ENCODE results near the gene FADS1.
A peak's percentile ranks its signal among the peaks of the same experiment; 100 is the strongest.

The FADS1 gene

GRCh38 chr11:61802605-61803004, 14.2 kb downstream of the FADS1 start:
- Histone ChIP-seq H3K9me3 (no peaks in the 10 kb centered on the region), H3K4me3 (ENCODE audit: low read depth in 1 of 2, low read length in 1 of 2) (no peak overlapping the region), H3K4me1 (ENCODE audit: control insufficient read depth in 1 of 2, insufficient read depth in 1 of 2, low read depth in 1 of 2, low read length in 1 of 2) (no peaks in the 10 kb centered on the region), H3K27ac (no peak overlapping the region), H3K27me3 (no peaks in the 10 kb centered on the region), H3K36me3 (peaks cover 4% of the 10 kb centered on the region)
- TF ChIP-seq CTCF (IDR thresholded peaks at IDR 0.05) = no peak

GRCh38 chr11:61800331-61801281, 16.2 kb downstream of the FADS1 start:
- Histone ChIP-seq H3K36me3 (peaks cover 4% of the 10 kb centered on the region), H3K9me3 (no peaks in the 10 kb centered on the region), H3K27ac (no peak overlapping the region)

GRCh38 chr11:61799665-61800284, 17.0 kb downstream of the FADS1 start:
- no peaks in the 10 kb centered on the region for H3K9me3 ChIP-seq
- H3K4me3 ChIP-seq (ENCODE audit: low read depth in 1 of 2, low read length in 1 of 2) = no peak overlapping the region
- TF ChIP-seq CTCF (IDR thresholded peaks at IDR 0.05) = no peak
- no peaks in the 10 kb centered on the region for H3K27me3 ChIP-seq
- H3K27ac ChIP-seq = no peak overlapping the region
- H3K4me1 ChIP-seq (ENCODE audit: control insufficient read depth in 1 of 2, insufficient read depth in 1 of 2, low read depth in 1 of 2, low read length in 1 of 2) = no peaks in the 10 kb centered on the region
- H3K36me3 ChIP-seq = peaks cover 4% of the 10 kb centered on the region

More at GRCh38 chr11:61800331-61801281, 16.2 kb downstream of the FADS1 start:
- Histone ChIP-seq H3K27me3 (no peaks in the 10 kb centered on the region), H3K4me3 (ENCODE audit: low read depth in 1 of 2, low read length in 1 of 2) (no peak overlapping the region), H3K4me1 (ENCODE audit: control insufficient read depth in 1 of 2, insufficient read depth in 1 of 2, low read depth in 1 of 2, low read length in 1 of 2) (no peaks in the 10 kb centered on the region)
- no peak for TF ChIP-seq CTCF (IDR thresholded peaks at IDR 0.05)

- no peak overlapping the region for H3K27ac ChIP-seq
- H3K4me1 ChIP-seq (ENCODE audit: control insufficient read depth in 1 of 2, insufficient read depth in 1 of 2, low read depth in 1 of 2, low read length in 1 of 2) = peaks cover 10% of the 10 kb centered on the region in 2 experiments
- no peak overlapping the region for H3K4me3 ChIP-seq (ENCODE audit: low read depth in 1 of 2, low read length in 1 of 2)
- peaks cover 4% of the 10 kb centered on the region for H3K36me3 ChIP-seq
- no peaks in the 10 kb centered on the region for H3K9me3 ChIP-seq
- H3K27me3 ChIP-seq = no peaks in the 10 kb centered on the region
- peak; percentile 82 for TF ChIP-seq CTCF (IDR thresholded peaks at IDR 0.05)
These were observed 19.4 kb downstream of the FADS1 start for GRCh38 chr11:61797263-61797944.

- H3K27me3 ChIP-seq = no peaks in the 10 kb centered on the region
- no peaks in the 10 kb centered on the region for H3K36me3 ChIP-seq
- H3K4me3 ChIP-seq (ENCODE audit: low read depth in 1 of 2, low read length in 1 of 2) = no peak overlapping the region
- no peaks in the 10 kb centered on the region for H3K9me3 ChIP-seq
- TF ChIP-seq CTCF (IDR thresholded peaks at IDR 0.05) = no peak
- peaks cover 15 to 18% of the 10 kb centered on the region in 2 experiments for H3K4me1 ChIP-seq (ENCODE audit: control insufficient read depth in 1 of 2, insufficient read depth in 1 of 2, low read depth in 1 of 2, low read length in 1 of 2)
- H3K27ac ChIP-seq = no peak overlapping the region
These were observed 20.8 kb downstream of the FADS1 start for GRCh38 chr11:61795876-61796526.
